NCI-H748 treated with DMSO at 0.1 percent for 48 hours (cell line): Measurements from ENCODE around the gene TSSK6.
"Not testable (repeated sequence)": the region's sequence is repeated elsewhere in the genome, so short reads cannot be mapped to it uniquely, and the experiment has no call there.

ENCODE experiments used
- DNase-seq: peaks from one replicate; lab custom pipeline; 2025; lab: John Stamatoyannopoulos, UW

Gene TSSK6

GRCh38 chr19:19487950-19488874, 27.1 kb downstream of the TSSK6 start:
- no peak for DNase-seq

- no peak for DNase-seq
Observed at GRCh38 chr19:19487077-19487949, 28.0 kb downstream of the TSSK6 start.

GRCh38 chr19:19486343-19487076, 28.8 kb downstream of the TSSK6 start:
- DNase-seq, result no peak

GRCh38 chr19:19485998-19486290, 29.4 kb downstream of the TSSK6 start:
- DNase-seq, result no peak

GRCh38 chr19:19485161-19485997, 30.0 kb downstream of the TSSK6 start:
- DNase-seq, result no peak

- DNase-seq, result no peak
Observed at GRCh38 chr19:19482809-19483596, 32.3 kb downstream of the TSSK6 start.

GRCh38 chr19:19480688-19481087, 34.7 kb downstream of the TSSK6 start:
- DNase-seq, result no peak

GRCh38 chr19:19477705-19478383, 37.5 kb downstream of the TSSK6 start:
- DNase-seq, result no peak

- DNase-seq, result no peak
Observed at GRCh38 chr19:19475849-19476828, 39.2 kb downstream of the TSSK6 start.

- no peak for DNase-seq
Observed at GRCh38 chr19:19475015-19475765, 40.2 kb downstream of the TSSK6 start.

GRCh38 chr19:19472106-19472505, 43.2 kb downstream of the TSSK6 start:
- not testable (repeated sequence) for DNase-seq

- DNase-seq, result no peak
Observed at GRCh38 chr19:19471682-19472081, 43.7 kb downstream of the TSSK6 start.

GRCh38 chr19:19470579-19470978, 44.8 kb downstream of the TSSK6 start:
- no peak for DNase-seq

GRCh38 chr19:19468424-19469050, 46.8 kb downstream of the TSSK6 start:
- no peak for DNase-seq

- no peak for DNase-seq
Observed at GRCh38 chr19:19466201-19466600, 49.1 kb downstream of the TSSK6 start.

- DNase-seq, result no peak
Observed at GRCh38 chr19:19465436-19466070, 49.8 kb downstream of the TSSK6 start.
